ENCODE data around the gene AHI1.

The AHI1 gene

DNA sequence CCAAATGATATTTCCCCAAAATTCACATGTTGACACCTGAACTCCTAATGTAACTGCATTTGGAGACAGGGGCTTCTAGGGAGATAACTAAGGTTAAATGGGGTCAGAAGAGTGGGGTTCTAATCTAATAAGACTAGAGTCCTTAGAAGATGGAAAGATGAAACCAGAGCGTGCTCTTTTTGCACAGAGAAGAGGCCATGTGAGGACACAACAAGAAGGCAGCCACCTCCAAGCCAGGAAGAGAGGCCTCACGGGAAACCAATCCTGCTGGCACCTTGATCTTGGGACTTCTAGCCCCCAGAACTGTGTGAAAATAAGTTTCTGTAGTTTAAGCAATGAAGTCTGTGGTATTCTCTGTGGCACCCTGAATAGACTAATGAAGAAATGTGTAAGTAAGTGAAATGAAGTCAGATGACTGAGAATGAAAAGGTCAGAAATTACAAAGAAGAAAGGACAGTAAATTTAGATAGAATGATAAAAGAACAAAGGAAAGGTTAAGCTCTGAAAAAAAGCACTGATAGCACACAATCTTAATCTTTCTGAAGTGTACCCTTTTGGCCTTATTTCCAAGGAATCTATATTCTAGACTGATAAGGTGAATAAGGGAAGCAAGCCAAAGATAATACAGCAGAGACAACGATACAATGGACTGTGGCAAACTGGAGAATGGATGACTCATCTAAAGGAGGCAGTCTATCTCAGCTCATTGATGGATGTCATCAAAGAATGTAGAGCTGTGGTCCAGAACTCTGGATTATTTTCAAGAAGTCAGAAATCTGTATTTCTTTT, 206.1 kb downstream of the AHI1 start:
- DNase-seq (ENCODE audit: low read depth) = no peak

DNA sequence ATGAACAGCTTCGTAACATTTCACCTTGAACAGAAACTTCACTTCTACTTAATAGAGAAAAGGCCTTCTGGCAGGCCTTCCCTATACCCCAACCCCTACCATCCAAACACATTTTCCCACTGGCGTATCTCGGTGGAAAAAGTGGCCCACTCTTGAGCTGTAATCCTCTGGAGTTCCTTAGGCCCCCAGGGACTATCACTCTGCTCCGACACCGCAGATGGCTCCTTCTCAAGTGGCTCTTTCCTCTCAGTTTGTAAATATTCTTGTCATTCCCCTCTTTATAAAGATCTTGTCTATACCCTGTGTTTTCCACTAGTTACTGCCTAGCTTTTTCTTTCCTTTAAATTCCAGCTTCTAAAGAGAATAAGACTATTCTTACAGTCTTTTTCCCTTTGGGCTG, 207.7 kb downstream of the AHI1 start:
- no peak for DNase-seq (ENCODE audit: low read depth)

DNA sequence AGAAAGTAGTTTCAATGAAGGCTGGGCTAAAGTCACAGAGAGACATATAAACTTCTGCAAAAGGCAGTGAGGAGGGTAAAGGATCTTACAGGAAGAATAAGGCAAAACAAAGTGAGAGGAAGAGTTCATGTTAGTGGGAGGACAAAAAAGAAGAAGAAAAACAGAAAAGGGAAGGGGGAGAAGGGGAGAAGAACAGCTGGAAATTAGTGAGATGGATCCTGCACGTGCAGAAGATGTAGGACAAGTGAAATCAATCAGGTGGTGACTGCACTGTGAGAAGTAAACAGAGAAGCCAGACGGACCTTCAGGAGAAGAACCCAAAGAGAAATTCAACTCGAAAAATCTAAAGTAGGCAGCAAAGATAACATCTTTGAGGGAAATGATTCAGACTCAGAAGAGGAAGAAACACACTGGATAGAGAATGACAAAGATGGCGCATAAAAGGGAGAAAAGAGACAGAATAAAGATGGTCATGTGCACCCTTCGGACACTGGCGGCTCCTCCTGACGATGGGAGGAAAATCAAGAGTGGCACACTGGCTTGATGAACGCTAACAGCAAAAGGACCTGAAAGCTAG, 210.5 kb downstream of the AHI1 start:
- DNase-seq (ENCODE audit: low read depth) = no peak

DNA sequence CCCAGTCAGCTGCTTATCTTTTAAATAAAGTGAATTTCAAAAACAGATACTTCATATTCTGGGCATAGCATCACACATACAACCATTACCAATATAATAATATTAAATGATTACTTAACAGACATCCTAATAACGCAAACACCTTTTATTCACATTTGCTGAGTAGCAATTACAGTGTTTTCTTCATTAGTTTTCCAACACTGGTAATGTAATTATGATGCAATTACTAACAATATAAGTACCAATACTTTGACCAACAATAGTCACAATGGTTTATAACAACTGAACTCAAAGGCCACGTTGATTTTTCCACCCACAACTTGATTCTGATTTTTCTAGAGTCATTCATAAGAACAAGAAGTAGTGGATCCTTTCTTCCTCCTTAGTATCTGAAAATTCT, 212.4 kb downstream of the AHI1 start:
- no peak for DNase-seq (ENCODE audit: low read depth)

DNA sequence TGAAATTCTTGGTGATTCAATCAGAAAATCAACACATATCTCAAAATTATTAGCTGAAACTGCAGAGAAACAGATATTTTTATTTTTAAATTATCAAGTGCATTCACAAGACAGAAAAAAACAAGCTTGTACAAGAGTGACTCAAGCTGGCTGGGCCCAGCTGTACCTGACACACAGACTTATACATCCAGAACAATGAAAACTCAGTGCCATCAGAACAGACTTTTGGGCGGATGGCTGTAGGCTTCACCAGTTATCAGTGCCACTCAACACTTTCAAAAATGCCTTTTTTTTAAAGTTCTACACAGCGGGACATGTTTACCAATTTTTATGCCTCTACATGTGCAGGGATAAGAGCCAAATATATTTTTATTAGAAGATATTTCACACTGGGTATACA, 213.6 kb downstream of the AHI1 start:
- no peak for DNase-seq (ENCODE audit: low read depth)

DNA sequence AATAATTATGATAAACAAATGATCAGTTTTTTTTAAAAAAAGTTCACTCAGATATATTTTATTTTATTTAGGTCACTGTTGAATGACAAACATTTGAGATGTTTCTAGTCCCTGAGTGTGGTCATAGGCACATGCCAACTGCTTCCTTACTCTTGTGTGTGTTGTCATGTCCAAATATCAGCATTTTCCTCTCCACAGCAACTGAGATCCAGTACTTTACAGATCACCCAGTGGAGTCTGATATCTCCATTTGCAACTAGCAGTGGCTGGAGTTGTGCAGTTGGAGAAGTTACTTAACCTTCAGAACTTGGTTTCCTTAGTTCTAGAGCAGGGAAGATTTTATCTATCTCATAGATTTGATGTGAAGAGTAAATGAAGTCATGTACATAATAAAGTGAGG, 215.1 kb downstream of the AHI1 start:
- DNase-seq (ENCODE audit: low read depth) = no peak

DNA sequence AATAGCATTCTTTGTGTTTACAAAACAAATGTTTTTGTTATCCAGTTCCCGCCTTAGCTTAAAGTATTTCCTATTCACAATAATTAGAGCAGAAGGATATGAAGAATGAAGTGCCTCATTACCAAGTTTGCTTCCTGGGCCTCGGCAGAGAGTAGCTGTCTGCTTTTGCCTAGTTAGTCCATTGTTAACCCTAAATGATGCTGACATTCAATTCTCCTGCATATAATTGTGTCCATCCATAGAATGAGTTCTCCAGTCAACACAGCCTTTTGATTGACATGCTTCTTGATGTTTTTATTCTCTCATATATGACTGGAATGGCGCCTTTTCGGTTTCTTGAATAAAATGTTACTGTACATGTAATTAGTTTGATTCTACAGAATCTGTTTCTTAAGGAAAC, 215.6 kb downstream of the AHI1 start:
- no peak for DNase-seq (ENCODE audit: low read depth)

DNA sequence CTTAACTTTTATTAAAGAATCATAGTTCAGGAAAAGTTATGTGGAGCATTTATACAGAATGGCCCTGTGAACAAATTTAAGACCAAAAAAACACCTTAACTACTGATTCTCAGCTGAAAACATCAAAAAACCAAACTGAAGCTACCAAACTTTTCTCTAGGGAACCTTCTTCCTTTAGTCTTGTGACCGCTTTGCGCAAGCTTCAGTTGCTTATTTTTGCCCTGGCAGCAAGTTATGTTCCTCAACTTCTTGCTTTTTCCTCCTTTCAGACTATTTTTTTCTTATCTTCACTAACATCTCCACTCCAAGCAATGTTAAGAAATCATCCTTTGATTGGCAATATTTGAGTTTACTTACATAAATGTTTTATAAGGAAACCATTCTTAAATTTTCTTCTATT, 216.3 kb downstream of the AHI1 start:
- no peak for DNase-seq (ENCODE audit: low read depth)

DNA sequence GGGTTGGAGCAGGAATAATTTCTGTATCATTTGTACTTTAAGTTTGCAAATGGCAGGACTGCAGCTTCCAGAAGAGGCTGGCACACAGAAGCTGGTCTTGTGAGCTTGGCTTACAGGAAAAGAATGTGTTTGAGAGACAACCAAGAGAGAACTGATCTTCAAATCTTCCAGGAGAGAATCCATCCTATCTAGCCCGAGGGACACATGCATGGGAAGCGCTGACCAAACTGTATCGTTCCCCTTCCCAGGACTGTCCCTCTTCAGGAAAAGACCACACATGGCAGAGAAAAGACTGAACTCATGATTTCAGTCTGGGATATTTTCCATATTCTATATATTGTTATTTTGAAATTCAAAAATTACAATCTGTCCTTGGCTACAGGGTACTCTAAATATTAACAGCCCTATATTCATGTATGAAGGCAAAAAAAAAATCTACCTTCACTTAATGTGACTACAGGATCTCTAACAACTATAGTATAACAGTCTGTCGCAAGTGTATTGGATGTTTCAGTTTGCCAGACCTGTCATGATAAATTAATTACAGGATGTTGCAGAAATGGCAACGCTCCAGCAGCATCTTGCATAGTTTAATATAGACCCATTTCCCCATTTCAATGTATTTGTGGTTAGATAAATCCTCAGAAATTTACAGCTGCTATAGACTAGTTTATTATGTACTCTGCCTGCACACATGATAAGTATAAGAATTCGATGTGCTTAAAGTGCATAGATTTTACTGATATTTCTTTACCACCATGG, 217.0 kb downstream of the AHI1 start:
- DNase-seq (ENCODE audit: low read depth) = no peak

DNA sequence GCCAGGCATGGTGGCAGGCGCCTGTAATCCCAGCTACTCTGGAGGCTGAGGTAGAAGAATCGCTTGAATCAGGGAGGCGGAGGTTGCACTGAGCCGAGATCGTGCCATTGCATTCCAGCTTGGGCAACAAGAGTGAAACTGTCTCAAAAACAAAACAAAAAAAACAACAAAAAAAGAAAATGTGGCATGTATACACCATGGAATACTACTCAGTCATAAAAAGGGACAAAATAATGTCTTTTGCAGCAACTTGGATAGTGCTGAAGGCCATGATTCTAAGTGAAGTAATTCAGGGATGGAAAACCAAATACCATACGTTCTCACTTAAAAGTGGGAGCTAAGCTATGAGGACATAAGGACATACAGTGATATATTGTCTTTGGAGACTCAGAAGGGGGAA, 220.1 kb downstream of the AHI1 start:
- no peak for DNase-seq (ENCODE audit: low read depth)

DNA sequence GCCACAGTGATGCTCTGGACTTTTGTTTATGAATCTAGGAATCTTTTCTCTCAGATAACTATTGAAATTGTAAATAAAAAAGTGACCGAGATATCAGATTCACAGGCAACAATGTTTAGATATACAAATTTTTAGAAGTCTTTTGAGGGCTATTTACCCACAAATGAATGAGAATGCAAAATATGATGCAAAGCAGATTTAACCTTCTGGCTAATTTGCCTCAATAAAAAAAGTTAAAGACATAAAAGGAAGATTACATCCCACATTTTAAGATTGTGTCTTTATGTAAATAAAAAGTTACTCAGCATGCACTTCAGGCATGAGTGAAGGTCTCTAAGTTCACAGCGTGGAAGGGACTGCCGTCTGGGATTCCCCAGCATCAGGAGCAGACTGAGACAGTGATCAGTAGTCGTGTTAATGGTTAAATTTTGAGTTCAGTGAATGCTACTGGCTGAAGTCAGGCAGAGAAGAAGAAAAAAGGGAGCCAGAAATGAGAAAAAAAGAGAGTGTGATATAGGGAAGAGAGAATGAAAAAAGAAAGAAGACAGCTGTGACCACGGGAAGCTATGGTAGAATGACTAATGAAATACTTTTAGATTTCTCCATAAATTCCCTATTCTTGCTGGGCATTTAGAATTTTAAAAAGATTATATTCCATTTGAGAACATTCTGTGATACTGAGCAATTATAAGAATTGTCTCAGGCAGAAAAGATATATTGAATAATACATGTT, 222.8 kb downstream of the AHI1 start:
- DNase-seq (ENCODE audit: low read depth) = no peak

DNA sequence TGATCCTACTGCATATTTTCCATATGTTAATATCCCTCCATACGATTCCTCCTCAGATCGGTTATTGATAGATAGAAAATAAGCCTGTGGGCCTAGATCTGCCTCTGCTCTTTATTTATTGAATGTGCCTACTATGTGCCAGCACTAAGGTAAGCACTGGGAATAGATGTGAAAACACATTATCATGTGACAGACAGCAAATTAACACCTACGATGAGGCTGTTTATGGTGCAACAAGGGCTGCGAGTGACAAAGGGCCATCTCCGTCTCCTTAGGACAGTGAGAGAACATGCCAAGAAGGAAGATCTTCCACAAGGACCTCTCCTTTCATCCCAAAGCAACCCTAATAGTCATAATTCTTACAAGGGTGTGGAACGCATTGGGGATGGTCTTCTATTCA, 225.9 kb downstream of the AHI1 start:
- no peak for DNase-seq (ENCODE audit: low read depth)

DNA sequence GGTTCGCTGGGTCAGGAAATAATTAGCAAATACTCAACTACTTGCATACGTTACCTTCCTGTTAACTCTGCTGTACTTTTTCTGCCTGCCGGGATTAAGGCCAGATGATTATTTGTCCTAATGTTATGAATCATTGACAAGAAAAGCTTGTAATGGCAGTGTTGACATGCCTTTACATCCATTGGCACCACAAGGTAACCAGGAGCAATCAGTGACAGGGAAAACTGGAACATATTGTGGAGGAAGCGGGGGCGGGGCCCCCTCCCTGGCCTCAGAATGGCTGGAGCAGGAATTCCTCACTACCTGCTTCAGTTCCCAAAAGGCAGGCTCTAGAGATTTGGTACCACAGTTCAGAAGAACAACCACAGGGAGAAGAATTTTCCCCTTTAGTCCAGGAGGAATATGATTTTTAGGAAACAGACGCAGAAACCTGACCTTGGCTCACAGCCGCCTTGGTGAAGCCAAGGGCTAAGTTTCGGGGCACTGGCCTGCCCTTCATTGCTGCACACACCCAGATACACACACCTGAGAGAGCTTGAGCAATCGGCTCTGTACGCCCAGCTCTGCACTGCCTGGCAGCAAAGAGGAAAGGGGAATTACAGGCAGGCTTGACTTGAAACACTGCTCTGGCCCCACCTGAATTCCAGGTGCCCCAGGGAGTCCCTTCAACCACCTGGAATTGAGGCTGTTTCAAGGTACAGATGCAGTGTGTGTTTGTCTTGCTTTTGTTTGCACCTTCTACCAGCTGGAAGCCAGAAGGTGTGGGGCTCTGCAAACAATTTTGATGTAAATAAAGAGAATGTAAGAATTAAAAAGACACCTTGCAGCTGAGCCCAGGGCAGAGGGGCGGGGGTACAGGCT, 226.6 kb downstream of the AHI1 start:
- DNase-seq (ENCODE audit: low read depth) = no peak

DNA sequence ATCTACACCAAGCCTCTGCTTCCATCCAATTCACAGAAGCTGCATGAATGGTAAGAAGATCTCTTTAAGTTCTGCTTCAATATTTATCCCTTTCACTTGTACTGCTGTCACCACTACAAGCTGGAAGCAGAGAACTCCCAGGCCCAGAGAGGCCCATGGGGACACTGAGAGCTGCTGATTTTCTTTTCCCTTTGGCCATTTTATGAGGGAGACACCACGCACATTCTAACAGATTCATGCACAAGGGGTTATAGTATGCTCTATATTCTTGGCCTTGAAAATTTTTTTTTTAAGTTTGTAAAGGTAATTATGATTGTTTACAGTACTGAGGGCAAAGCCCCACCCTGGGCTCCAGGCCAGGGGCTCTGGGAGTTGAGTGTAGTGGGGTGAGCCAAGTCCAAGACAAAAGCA, 228.1 kb downstream of the AHI1 start:
- no peak for DNase-seq (ENCODE audit: low read depth)

DNA sequence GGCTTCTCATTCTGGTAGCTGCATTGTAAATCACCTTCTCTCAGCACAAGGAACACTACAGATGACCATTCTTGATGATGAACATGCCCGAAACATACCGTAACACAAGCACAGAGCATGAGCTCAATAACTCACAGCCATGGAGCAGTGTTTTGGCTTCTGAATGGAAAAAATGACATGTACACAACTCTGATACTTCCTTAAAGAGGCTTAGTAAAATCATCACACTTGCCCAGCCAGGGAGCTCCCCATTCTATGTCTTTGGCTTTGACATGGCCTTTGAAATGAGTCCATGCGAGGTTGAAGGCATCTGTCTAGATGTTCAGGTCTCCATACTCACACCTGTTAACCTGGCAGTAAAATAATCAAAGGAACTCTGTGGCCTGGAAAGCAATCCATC, 228.8 kb downstream of the AHI1 start:
- no peak for DNase-seq (ENCODE audit: low read depth)

DNA sequence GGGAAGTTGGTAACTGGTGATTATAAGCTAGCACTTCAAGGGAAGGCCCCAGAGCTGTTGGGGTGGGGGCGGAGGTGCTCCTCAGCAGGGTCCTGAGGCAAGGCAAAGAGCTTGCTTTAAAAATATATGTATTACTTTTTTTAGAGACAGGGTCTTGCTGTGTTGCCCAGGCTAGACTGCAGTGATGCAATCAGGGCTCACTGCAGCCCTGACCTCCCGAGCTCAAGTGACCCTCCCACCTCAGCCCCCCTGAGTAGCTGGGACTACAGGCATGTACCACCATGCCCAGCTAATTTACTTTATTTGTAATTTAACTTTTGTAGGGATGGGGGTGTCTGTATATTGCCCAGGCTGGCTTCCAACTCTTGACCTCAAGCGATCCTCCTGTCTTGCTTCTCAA, 229.3 kb downstream of the AHI1 start:
- DNase-seq (ENCODE audit: low read depth) = no peak

DNA sequence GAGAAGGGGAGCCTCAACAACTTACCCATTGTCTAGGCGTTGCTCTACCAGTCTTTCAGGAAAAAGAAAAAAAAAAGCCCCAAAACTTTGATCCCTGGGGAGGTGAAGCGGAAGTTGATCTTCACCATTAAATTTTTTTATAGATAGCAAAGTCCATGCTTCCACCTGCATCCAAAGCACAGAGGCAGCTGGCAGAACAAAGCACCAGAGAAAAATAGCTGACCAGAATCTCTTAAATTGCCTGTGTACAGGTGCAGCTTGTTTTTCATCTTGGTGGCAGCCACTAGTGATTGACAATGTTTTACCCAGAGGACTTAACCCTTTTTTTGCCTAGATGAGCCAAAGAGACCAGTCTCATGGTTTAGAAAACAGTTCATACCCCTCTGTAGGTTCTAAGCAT, 230.5 kb downstream of the AHI1 start:
- DNase-seq (ENCODE audit: low read depth) = no peak

DNA sequence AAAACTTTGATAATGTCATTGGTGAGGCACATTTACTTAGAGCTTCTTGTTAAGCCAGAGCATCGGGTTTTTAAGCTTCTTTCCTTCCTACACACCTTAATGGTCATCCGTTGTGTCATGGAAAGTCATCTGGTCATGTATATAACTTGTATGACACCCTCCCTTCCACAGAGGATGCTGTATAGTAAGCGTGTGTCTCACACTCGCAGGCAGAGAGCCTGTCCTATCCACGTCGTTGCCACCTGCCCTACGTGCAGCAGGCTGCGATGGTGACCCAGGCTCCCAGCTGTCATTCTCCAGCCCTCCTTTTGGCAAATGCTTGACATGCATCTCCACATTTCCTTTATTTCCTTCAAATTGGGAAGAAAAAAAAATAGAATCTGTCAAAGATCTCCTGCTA, 230.9 kb downstream of the AHI1 start:
- DNase-seq (ENCODE audit: low read depth) = no peak

DNA sequence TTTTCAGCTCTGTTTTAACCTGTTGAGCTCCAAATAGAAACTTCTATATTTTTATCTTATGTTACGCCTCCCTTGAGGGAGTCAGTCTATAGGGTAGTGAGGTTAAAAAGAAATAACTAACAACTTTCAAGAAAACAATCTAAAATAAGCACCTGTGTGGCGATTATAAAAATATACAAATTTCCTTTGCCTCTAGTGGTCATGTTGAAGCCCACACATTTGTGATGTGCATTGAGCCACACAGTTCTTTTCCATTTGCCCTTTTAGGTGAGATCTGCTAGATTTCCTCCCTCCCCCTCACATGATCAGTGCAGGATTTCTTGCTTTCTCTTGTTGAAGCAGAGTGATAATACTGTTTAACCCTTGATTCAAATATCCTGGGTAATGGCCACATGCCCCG, 232.3 kb downstream of the AHI1 start:
- DNase-seq (ENCODE audit: low read depth) = no peak

DNA sequence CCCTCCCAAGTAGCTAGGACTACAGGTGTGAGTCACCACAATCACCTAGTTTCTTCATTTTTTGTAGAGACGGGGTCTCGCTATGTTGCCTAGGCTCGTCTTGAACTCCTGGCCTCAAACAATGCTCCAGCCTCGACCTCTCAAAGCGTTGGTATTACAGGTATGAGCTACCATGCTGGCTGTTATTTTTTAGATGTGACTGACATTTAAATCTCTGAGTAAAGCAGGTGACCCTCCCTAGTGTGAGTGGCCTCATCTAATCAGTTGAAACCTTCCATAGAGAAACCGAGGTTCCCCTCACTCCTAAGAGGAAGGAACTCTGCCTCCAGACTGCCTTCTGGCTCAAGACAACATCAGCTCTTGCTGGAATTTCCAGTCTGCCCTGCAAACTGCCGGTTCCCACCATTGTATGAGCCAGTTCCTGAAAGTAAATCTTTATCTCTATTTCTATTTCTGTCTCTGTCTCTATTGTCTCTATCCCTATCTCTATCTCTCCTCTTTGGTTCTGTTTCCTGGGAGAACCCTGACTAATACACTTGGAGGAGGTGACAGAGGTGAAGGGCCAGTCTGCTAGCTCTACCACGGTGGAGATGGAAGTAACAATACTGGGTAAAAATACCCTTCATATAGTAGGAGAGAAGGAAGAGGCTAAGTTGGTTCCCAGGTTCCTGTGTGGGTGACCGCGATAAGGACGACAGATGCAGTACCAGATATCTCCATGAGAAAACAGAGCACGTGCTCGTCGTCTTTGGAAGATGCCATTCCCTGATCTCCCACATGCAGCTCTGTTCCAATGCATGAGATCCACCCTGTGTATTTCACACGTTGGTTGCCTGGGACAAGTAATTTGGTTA, 235.4 kb downstream of the AHI1 start:
- no peak for DNase-seq (ENCODE audit: low read depth)

DNA sequence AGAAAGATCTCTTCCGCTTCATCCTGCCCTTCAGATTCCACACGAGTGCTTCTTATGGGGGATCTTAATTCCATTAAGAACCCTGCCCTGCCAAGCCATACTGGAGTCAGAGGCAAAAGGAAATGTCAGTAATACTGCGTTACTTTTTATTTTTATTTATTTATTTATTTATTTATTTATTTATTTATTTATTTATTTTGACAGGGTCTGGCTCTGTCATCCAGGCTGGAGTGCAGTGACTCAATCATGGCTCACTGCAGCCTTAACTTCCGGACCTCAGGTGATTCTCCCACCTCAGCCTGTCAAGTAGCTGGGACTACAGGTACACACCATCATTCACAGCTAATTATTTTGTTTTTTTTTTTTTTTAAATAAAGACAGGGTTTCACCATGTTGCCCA, 236.9 kb downstream of the AHI1 start:
- no peak for DNase-seq (ENCODE audit: low read depth)

Measured in activated T-helper 1 cell treated with Interleukin-2 at 50 U/mL for 16 hours (primary cell).